C4-2B (cell line): ENCODE results near the gene KLHL22.

ENCODE experiments used
- H3K27ac ChIP-seq: fragments of 450-650 bp; 2 replicates; pipeline ENCODE4 v1.5.1; 2017
- CTCF ChIP-seq: fragments of 450-650 bp; conservative IDR thresholded peaks from 2 replicates; pipeline ENCODE4 v1.5.1; 2017; ENCODE audit warnings: mild to moderate bottlenecking
- ZFX ChIP-seq: fragments of 450-650 bp; IDR thresholded peaks from 2 replicates; pipeline ENCODE4 v1.6.1; 2017

KLHL22 gene

GRCh38 chr22:20495861-20496681, 476 bp upstream of the KLHL22 start:
- peak overlapping the region; percentile 75 for H3K27ac ChIP-seq
- no peak for TF ChIP-seq ZFX
- peak; percentile 98 for TF ChIP-seq CTCF

GRCh38 chr22:20491346-20491745, 4.2 kb downstream of the KLHL22 start:
- H3K27ac ChIP-seq, result no peak overlapping the region
- TF ChIP-seq CTCF (no peak), ZFX (no peak)

GRCh38 chr22:20490941-20491307, 4.7 kb downstream of the KLHL22 start:
- TF ChIP-seq ZFX (no peak), CTCF (no peak)
- H3K27ac ChIP-seq, result no peak overlapping the region

- no peak overlapping the region for H3K27ac ChIP-seq
- TF ChIP-seq CTCF, result no peak
- TF ChIP-seq ZFX, result no peak
Measured at GRCh38 chr22:20490183-20490940, 5.2 kb downstream of the KLHL22 start.

GRCh38 chr22:20488946-20489345, 6.6 kb downstream of the KLHL22 start:
- no peak overlapping the region for H3K27ac ChIP-seq
- no peak for TF ChIP-seq CTCF
- no peak for TF ChIP-seq ZFX

- H3K27ac ChIP-seq, result no peak overlapping the region
- TF ChIP-seq ZFX (no peak), CTCF (no peak)
Measured at GRCh38 chr22:20487715-20488114, 7.9 kb downstream of the KLHL22 start.

GRCh38 chr22:20486229-20486628, 9.4 kb downstream of the KLHL22 start:
- H3K27ac ChIP-seq, result no peak overlapping the region
- TF ChIP-seq ZFX (no peak), CTCF (no peak)
